Neural progenitor cell (in vitro differentiated cells): ENCODE data around the gene NEDD4L.
"Not testable (repeated sequence)": the region's sequence is repeated elsewhere in the genome, so short reads cannot be mapped to it uniquely, and the experiment has no call there.

Source experiments
- CTCF ChIP-seq: fragments of 200-600 bp; sonication (generic); IDR thresholded peaks from 2 replicates; pipeline ENCODE4 v1.5.1; 2017; ENCODE audit warnings: antibody characterized with exemption, mild to moderate bottlenecking
- EZH2phosphoT487 ChIP-seq: fragments of 200-600 bp; sonication (generic); IDR thresholded peaks from 2 replicates; pipeline ENCODE4 v1.6.1; 2017; ENCODE audit warnings: antibody characterized with exemption

DNA sequence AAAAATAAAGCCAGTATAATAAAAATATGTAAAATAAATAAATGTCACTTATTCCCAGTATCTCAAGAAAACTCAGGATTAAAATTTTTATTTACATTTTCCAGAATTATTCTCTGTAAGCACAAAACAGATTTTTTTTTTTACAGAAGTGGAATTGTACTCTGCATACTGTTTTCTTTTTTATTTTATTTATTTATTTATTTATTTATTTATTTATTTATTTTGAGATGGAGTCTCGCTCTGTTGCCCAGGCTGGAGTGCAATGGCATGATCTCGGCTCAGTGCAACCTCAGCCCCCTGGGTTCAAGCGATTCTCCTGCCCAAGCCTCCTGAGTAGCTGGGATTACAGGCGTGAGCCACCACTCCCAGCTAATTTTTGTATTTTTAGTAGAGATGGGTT is 336.1 kb downstream of the NEDD4L start:
- not testable (repeated sequence) for TF ChIP-seq CTCF, EZH2phosphoT487
